GM19035 (cell line): ENCODE data around the gene FXYD5.
"Not testable (repeated sequence)": the region's sequence is repeated elsewhere in the genome, so short reads cannot be mapped to it uniquely, and the experiment has no call there.

ENCODE experiments used
- ATAC-seq: cut with Tn5 transposase; IDR thresholded peaks from one replicate; pipeline ENCODE4 v1.9.1; 2021; ENCODE audit not compliant: unreplicated experiment

Gene FXYD5

DNA sequence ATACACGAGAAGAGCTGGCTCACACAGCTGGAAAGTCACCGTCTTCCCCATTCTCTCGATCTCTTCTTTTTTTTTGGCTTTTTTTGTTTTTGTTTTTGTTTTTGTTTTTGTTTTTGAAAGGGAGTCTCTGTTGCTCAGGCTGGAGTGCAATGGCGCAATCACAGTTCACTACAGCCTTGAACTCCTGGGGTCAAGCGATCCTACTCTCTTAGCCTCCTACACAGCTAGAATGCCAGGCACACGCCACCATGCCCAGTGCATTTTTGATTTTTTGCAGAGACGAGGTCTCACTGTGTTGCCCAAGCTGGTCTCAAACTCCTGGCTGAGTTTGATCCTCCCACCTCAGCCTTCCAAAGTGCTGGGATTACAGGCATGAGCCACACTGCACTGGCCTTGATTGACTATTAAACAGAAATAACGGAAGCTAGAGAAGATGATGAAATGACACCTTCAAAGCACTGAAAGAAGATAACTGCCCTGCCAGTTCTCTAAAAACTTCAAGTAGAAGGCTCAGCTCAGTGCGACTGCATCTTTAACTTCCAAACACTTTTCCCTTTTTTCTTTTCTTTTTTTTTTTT, 34.9 kb upstream of the FXYD5 start:
- no peak for ATAC-seq

DNA sequence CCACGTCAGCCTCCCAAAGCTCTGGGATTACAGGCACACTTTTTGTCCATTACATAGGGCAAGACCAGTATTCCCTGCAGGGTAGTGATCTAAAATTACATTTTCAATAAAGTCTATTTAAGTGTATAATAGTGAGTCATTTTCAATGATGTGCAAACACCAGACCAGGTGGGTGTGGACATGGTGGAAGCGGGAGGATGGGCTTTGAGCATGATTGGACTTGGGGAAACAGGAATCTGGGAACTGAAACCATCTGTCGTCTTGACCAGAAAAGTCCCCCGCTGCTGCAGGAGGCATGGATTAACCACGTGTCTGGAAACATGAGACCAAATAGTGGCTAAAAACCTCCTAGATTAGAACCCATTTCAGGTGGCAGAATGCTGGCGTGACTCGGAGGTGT, 34.0 kb upstream of the FXYD5 start:
- ATAC-seq, result no peak

DNA sequence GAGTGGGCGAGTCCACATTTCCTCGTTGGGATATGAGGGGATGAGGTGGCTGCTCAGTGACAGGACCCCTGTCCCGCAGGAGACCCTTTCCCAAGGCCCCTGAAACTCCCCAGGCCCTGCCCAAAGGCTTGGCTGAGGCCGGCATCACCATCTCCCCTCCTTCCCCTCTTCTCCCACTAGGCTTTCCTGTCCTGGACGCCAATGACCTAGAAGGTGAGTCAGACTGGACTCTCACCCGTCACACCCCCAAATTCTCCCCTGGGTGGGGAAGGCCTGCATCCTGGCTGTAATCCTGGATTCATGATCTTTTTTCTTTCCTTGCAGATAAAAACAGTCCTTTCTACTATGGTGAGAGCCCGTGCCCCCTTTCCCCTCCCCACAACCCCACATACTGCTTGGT, 33.6 kb upstream of the FXYD5 start:
- no peak for ATAC-seq

DNA sequence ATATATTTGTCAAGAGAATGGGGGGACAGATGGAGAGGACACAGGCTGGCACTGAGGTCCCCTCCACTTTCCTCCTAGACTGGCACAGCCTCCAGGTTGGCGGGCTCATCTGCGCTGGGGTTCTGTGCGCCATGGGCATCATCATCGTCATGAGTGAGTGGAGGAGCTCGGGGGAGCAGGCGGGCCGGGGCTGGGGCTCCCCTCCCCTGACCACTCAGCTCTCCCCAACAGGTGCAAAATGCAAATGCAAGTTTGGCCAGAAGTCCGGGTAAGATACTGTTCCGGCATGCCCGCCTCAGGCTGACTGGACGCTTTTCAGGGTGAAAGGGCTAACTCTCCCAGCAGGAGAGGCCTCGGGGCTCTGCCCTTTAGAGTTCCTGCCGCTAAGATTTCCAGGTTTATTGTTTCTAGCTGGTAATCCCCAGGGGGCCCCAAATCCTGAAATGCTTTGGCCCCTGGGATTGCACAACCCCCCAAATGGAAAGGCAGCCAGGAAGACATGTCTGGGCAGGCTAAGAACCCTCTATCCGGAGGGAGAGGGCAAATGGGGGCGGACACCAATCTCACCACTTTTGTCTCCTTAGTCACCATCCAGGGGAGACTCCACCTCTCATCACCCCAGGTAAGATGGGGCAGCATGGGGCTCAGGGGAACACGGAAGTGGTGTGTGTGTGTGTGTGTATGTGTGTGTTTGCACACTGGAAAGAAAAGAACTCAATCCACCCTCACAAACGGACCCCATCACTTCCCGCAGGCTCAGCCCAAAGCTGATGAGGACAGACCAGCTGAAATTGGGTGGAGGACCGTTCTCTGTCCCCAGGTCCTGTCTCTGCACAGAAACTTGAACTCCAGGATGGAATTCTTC, 31.6 kb upstream of the FXYD5 start:
- no peak for ATAC-seq

DNA sequence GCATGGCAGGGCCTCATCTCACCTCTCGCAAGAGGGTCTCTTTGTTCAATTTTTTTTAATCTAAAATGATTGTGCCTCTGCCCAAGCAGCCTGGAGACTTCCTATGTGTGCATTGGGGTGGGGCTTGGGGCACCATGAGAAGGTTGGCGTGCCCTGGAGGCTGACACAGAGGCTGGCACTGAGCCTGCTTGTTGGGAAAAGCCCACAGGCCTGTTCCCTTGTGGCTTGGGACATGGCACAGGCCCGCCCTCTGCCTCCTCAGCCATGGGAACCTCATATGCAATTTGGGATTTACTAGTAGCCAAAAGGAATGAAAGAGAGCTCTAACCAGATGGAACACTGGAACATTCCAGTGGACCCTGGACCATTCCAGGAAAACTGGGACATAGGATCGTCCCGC, 31.0 kb upstream of the FXYD5 start:
- no peak for ATAC-seq

DNA sequence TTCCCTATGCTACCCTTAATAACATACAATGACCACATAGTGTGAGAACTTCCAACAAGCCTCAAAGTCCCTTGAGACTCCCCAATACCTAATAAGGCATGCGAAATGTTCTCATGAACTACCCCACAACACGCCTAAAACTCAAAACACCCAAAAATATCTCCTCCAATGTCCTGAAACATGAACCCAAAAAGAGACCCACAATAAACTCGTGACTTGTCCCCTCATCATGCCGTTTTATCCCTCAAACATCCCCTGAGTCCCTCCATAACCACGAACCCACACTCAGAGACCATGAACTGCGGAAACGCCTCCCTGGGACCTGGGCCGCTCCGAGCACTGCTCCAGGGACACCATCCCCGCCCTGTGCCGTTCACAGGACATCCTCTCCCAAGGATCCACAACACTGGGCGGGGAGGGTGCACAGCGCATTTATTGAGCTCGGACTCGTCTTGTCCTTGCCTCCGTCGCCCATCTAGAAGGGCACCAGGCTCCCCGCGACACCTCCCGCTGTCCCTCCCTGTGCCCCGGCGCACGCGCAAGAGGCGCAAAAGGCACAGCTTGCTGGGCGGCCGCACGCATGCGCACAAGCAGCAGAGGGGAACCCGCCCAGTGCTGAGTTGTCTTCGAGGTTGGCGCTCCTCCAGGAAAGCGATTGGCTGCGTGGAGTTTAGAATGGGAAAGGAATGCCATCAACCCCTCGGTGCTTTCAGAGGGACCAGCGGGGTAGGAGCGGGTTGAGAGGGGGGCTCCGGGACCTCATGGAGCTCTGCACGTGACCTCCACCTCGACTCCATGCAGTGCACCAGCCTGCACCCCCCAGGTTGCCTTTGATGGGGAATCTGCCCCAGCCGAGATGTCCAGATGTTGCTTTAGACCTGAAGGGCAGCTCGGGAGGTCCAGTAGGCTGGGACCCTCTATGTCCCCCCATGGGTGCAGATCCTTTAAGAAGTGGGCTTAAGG, 30.2 kb upstream of the FXYD5 start:
- peak; percentile 77 for ATAC-seq

DNA sequence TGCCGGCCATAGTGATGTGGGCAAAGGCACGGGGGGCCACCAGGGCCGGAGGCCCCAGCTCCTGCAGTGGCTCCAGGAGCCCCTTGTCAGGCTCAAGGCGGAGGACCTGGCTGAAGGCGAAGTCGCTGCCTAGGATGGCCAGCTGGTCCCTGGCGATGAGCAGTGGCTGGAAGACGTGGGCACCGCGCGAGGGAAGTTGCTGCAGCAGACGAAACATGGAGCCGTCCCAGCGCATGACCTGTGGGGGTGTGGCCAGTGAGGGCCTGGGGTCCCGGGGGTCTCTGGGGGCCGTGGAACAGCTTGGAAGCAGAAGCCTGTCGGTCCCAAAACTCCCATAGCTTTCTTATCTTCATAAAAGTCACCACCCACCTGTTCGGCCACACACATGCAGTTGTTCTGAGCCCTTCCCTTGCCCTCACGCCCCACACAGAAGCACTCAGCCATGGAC, 29.2 kb upstream of the FXYD5 start:
- no peak for ATAC-seq

DNA sequence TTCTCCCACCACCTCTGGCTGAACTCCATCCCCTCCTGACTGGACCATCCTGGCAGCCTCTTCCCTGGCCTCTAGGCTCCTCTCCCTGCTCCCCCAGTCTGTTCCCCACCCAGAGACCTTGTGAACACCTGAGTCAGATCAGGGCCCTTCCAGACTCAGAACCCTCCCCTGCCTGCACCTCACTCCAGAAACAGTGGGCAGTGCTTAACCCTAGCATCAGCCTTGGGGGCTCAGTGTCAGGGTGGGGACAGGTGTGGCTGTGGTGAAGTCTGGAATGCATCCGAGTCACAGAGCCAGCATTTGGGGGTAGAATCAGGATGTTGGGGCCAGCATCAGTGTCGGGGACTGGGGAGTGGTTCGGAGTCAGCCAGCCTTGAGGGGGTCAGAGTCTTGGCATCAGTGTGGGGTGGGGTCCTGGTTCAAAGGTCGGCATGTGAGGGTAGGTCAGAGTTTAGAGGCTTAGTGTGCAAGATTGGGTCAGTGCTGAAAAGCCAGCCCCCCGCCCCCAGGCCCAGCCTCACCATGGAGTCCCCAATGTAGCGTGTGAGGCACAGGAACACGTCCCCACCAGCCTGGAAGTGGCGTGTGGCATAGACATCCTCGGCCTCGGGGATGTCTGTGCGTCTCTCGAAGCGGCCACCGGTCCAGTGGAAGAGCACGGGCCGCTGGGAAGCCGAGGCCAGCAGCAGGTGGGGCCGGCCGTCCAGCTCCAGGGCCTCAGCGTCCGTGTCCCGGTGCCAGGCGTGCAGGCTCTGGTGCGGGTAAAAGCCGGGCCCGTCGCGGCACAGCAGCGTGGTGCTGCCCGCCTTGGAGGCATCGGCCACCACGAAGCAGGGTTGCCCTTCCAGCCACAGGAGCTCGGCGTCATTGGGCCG, 28.5 kb upstream of the FXYD5 start:
- no peak for ATAC-seq

DNA sequence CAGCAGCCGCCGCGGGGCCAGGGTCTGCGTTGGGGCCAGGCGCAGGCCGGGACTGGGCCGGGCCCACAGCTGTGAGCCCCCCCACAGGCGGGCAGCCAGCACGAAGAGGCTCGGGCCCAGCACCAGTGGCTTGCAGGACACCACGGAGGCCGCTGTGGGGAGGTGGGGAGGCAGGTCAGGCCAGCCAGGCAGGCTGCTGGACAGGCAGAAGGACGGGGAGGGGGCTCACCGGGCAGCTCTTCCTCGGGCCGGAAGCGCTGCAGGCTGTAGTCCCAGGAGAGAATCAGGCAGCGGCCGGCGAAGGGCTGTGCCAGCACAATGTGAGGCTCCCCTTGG, 27.9 kb upstream of the FXYD5 start:
- no peak for ATAC-seq

DNA sequence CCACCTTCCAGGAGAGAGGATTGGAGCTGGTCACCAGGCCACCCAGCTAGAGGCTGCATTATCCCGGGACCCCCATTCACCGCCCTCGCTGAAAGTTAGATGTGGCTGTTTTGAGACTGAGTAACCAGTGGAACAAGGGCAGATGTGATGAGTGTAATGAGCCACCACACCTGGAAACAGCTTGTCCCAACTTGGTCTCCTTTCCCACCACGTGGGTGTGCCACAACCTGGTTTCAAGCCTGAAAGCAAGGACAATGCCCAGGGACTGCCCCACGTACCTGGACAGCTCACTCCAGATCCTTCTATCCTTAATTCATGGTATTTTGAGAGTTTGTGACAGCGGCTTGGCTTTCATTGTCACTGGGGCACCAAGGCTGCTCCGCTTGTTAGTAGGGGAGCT, 26.7 kb upstream of the FXYD5 start:
- ATAC-seq, result no peak

DNA sequence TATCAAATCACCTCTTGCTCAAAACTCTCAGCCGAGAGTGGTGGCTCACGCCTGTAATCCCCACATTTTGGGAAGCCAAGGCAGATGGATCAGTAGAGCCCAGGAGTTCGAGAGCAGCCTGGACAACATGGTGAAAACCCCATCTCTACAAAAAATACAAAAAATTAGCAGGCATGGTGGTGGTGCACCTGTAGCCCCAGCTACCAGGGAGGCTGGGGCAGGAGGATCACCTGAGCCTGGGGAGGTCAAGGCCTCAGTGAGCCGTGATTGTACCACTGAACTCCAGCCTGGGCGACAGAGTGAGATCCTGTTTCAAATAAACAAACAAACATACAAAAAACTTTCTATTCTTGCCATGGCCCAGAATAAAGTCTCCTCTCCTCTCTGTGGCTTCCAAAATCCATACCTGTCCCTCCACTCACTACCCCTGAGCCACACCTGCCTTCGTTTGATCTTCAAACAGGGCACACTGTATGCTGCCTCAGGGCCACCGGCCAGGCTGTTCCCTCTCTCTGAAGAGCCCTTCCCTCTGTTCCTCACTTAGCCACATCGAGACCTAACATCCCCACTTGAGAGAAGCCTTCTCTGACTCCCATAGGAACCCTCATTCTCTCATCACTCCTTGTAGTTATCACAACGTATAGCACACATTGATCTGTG, 26.0 kb upstream of the FXYD5 start:
- no peak for ATAC-seq

DNA sequence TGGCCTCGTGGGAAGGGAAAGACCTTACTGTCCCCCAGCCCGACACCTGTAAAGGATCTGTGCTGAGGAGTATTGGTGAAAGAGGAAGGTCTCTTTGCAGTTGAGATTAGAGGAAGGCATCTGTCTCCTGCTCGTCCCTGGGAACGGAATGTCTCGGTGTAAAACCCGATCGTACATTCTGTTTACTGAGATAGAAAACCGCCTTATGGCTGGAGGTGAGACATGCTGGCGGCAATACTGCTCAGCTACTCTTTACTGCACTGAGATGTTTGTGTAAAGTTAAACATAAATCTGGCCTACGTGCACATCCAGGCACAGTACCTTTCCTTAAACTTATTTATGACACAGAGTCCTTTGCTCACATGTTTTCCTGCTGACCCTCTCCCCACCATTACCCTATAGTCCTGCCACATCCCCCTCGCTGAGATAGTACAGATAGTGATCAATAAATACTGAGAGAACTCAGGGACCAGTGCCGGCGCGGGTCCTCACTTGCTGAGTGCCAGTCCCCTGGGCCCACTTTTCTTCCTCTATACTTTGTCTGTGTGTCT, 24.7 kb upstream of the FXYD5 start:
- ATAC-seq, result not testable (repeated sequence)

DNA sequence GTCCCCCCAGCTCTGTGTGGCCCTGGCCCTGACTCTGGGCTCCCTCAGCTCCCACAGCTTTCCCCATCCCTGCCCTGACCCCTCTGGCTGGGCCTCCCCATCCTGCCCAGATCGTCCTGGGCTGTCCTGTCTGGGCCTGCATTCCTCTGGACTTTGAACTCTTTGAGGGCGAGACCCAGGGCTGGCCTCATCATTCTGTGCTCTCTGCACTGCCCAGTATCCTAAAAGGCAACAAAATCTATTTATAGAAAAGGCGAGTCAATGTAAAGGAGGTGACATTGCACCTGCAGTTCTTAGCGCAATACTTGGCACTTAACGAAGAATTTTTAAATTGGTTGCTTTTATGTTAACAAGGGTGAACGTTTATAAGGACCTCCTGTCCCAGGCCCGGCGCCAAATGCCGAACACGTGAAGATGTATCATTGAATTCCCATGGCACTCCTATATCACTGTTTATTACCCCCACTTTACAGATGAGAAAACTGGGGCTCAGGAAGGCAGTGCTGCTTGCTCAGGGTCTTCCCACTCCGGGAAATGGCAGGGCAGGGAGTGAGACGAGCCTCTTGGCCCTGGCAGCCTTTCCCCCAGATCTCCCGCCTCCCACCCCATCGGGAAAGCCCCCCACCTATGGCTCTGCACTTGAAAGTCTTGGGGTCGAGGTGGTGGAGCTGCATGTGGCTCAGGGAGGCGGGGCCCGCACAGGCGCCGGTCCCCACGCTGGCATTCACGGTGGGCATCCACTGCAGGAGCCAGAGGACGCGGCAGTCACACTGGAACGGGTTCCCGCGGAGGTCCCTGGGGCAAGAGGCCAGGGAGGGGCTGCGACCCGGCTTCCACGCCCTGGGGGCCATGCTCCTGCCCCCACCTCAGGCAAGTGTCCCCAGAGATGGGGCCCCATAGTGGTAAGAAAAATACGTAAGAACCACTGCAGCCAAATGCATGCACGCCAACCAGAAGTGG, 23.5 kb upstream of the FXYD5 start:
- ATAC-seq, result no peak

DNA sequence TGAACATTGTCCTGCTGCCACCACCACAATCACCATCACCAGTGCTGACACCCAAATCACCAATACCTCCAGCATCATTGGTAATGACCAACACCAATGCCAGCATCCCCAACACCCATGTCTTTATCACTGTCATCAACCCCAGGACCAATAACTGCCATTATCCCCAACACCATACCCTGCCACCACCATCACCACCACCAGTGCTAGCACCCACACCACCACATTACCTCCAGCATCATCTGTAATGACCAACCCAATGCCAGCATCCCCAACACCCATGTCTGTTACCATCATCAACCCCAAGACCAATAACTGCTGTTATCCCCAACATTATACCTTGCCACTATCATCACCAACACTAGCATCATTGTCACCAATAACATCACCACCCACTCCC, 22.3 kb upstream of the FXYD5 start:
- ATAC-seq, result no peak

DNA sequence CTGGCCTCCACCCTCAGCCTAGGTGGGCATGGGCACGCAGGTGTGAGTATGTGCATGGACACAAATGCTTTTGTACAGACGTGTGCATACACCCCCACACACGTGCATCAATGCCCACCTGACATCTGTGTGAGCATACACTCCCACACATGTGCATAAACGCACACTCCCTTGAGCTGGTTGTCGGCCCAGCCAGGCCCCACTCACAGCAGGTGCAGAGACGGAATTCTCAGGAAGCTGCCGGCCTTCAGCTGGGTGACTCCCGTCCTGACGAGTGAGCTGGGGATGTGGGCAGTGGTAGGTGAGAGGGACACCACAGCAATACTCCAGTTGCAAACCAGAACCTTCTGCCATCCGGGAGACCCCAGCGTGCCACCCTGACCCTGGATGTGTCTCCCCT, 20.7 kb upstream of the FXYD5 start:
- ATAC-seq, result no peak

DNA sequence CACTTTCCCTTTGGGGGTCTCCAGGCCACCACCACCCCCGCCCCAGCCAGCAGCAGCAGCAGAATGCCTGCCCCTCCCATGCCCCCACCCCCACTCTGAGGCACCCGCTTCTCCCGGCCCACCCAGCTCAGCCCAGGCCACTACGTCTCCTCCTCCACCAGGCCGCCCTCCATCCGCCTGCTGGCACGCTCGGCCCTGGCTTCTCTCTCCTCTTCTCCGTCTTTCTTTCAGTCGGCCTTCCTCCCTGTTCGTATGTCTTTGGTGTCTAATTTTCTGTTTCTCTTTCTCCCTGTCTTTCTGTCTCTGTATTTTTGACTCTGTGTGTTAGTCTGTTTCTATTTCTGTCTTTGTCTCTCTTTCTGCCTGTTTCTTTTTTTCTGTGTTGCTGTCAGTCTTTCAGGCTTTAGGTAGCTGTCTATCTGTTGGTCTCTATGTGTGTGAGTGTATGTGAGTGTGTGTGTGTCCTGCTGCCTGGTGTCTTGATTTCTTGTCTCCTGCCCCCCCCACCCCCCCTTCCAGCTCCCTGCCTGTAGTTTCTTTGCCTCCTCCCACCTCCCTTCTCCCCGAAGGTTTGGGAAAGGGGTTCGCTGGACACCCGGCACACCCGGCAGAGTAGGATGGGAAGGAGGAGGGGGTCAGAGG, 19.8 kb upstream of the FXYD5 start, which contains the start of gene LGI4:
TSS of gene LGI4 (minus strand) at position 459 of the 642 bp plus-strand sequence. CDS start at position 80, 379 bp downstream.
- no peak for ATAC-seq

DNA sequence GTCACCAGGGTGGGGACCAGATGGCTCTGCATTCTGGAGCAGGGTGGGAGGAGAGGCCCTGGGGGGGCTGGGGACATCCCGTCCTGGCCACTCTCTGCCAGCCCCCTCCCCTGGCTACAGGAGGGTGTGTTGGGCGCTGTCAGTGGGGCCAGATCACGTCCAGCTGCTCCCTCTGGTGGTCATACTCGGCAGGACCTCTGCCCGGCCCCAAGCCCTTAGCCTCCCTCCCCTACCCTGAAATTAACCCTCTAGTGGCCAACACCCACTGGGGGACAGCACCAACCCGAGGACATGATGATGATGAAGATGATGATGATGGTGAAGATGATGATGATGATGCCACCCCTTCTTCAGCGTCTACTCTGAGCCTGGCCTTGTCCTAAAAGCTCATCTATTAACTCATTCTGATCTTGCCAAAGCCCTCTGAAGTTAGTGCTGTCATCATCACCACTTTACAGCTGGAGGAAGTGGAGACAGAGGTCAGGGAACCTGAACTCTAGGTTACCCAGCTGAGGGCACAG, 19.1 kb upstream of the FXYD5 start:
- ATAC-seq, result no peak

DNA sequence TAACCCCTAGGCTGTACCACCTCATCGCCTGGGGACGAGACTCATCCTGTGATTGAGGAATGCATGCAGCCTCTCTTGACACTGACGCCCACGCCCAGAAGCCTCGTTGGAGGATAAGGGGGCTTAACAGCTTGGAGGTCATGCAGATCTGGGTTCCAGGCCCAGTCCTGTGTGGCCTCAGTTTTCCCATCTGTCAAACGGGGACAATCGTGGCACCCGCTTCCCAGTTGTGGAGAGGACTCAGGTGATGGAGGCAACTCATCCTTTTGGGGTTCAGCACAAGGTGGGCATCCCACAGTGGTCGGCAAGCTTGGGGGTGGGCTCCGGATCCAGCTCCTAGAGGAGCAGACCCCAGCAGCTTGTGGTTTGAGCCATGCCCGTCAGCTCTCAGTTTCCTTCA, 18.3 kb upstream of the FXYD5 start:
- no peak for ATAC-seq
